Measurements from ENCODE around the gene TPSB2.

GRCh38 chr16:1278477-1278876, 48.5 kb upstream of the TPSB2 start:
- TF ChIP-seq ZBTB2 (IDR thresholded peaks at IDR 0.05) (no peak), CTCF (IDR thresholded peaks at IDR 0.05 in 2 of 3, conservative IDR thresholded peaks at IDR 0.05 in 1 of 3; ENCODE audit: insufficient read depth in 2 of 3, low read depth in 1 of 3, low read length in 3 of 3) (no peak), ATF1 (CRISPR knock-in tag; IDR thresholded peaks at IDR 0.05) (no peak), ATF1 (tag; IDR thresholded peaks at IDR 0.05) (no peak), ZNF780A (CRISPR knock-in tag; IDR thresholded peaks at IDR 0.05) (no peak), E2F5 (CRISPR knock-in tag; IDR thresholded peaks at IDR 0.05) (no peak), SRSF9 (IDR thresholded peaks at IDR 0.05; ENCODE audit: borderline replicate concordance, low read depth, low read length) (no peak), EP300 (IDR thresholded peaks at IDR 0.05; ENCODE audit: low read length) (no peak)

All from K562 (cell line).